HepG2 (cell line): Measurements from ENCODE around the gene SDK2. TPM values are rescaled to one million over a fixed set of nuclear protein-coding genes. Genes with fewer than 3 reads are reported as not detected.

Source experiments
- ATAC-seq: fragments of 200-7000 bp; cut with Tn5 transposase; 3 replicates; pipeline ENCODE4 v1.9.1; 2020; ENCODE audit warnings: mild to moderate bottlenecking, moderate library complexity
- BruUV-seq: library from RNA; stranded (reverse); fragments of 400-500 nt; replicated peaks from 2 replicates; lab custom pipeline; 2021; lab: Mats Ljungman, UMichigan
- CTCF ChIA-PET: fragments of 300-600 bp; formaldehyde crosslinking; extraction: SDS; loops from one replicate; lab custom pipeline; 2021; ENCODE audit warnings: low total read pairs, inconsistent platforms, low intra/inter-chr PET ratio; lab: Yijun Ruan, JAX
- POLR2A ChIA-PET: fragments of 350-600 bp; sonication (Branson Sonifier 250); formaldehyde crosslinking; loops from one replicate; lab custom pipeline; 2020; ENCODE audit warnings: antibody characterized with exemption, inconsistent platforms; lab: Yijun Ruan, JAX
- DNase-seq: peaks from one replicate; pipeline ENCODE4 v3.0.0-alpha.2; 2015; ENCODE audit warnings: low spot score
- FAIRE-seq: peaks from 3 replicates; lab custom pipeline; 2011; peaks lifted over from hg19 to GRCh38; lab: Jason Lieb, UNC
- H2AFZ ChIP-seq: one replicate; pipeline ENCODE4 v1.6.1; 2011; ENCODE audit warnings: low read length, inconsistent platforms
- H3K27ac ChIP-seq: fragments of 300-600 bp; 3 replicates; pipeline ENCODE4 v1.8.0; 2011; ENCODE audit warnings: mixed run types, mild to moderate bottlenecking, mixed read lengths, low read length, inconsistent platforms; ENCODE audit not compliant: insufficient read depth; ENCODE audit errors: extremely low read length
- H3K27me3 ChIP-seq, 2 experiments: fragments of 200-600 bp in 1 of 2; 2 replicates in 1 of 2; 3 replicates in 1 of 2; pipeline versions ENCODE4 v1.6.0 to v1.8.0; 2011; ENCODE audit warnings: low read length in 2 of 2, mild to moderate bottlenecking in 2 of 2, moderate library complexity in 2 of 2, inconsistent platforms in 1 of 2; ENCODE audit not compliant: insufficient read depth in 2 of 2, control insufficient read depth in 1 of 2
- H3K36me3 ChIP-seq, 2 experiments: fragments of 200-600 bp in 1 of 2; replicated peaks in 1 of 2; 2 replicates in 1 of 2; 3 replicates in 1 of 2; pipeline versions ENCODE4 v1.5.1 to v1.8.0; 2011; ENCODE audit warnings: low read length in 2 of 2, inconsistent platforms in 1 of 2; ENCODE audit not compliant: insufficient read depth in 2 of 2, control insufficient read depth in 1 of 2
- H3K4me1 ChIP-seq: 2 replicates; pipeline ENCODE4 v1.5.1; 2012; ENCODE audit warnings: low read length, inconsistent platforms; ENCODE audit not compliant: insufficient read depth
- H3K4me2 ChIP-seq: 2 replicates; pipeline ENCODE4 v1.6.0; 2011; ENCODE audit warnings: low read depth, low read length, inconsistent platforms
- H3K4me3 ChIP-seq, 3 experiments: fragments of 200-600 bp in 1 of 3; sonication (generic), shearing (Covaris generic) in 1 of 3; replicated peaks in 1 of 3; 2 replicates each; pipeline ENCODE4 v1.5.1; 2011 to 2016; ENCODE audit warnings: low read length in 3 of 3, inconsistent platforms in 2 of 3, low read depth in 2 of 3, mild to moderate bottlenecking in 2 of 3, control low read depth in 1 of 3, mixed read lengths in 1 of 3; ENCODE audit not compliant: insufficient read depth in 1 of 3
- H3K79me2 ChIP-seq: one replicate; pipeline ENCODE4 v1.6.1; 2011; ENCODE audit warnings: low read length, inconsistent platforms; ENCODE audit not compliant: insufficient read depth
- H3K9ac ChIP-seq: 2 replicates; pipeline ENCODE4 v1.6.0; 2011; ENCODE audit warnings: mild to moderate bottlenecking, low read depth, low read length, inconsistent platforms; ENCODE audit not compliant: insufficient read depth
- H3K9me3 ChIP-seq: 2 replicates; pipeline ENCODE4 v1.5.1; 2012; ENCODE audit warnings: mild to moderate bottlenecking, low read length
- H4K20me1 ChIP-seq: 2 replicates; pipeline ENCODE4 v1.6.0; 2011; ENCODE audit warnings: inconsistent platforms, mild to moderate bottlenecking, low read length, moderate library complexity; ENCODE audit not compliant: insufficient read depth
- ARID5B ChIP-seq: IDR thresholded peaks from 2 replicates; pipeline ENCODE4 v1.4.0; 2020; ENCODE audit warnings: mild to moderate bottlenecking, missing genetic modification reagents
- NR2C2 ChIP-seq: sonication (generic); formaldehyde crosslinking; IDR thresholded peaks from 2 replicates; pipeline ENCODE4 v1.4.0; 2020; ENCODE audit warnings: missing genetic modification reagents, mild to moderate bottlenecking, moderate library complexity, borderline replicate concordance
- RBAK ChIP-seq: sonication (generic); formaldehyde crosslinking; IDR thresholded peaks from 2 replicates; pipeline ENCODE4 v1.5.1; 2020; ENCODE audit warnings: mild to moderate bottlenecking, missing genetic modification reagents
- ZBTB21 ChIP-seq: sonication (generic); formaldehyde crosslinking; IDR thresholded peaks from 2 replicates; pipeline ENCODE4 v1.4.0; 2020; ENCODE audit warnings: missing genetic modification reagents
- ZNF335 ChIP-seq: sonication (generic); formaldehyde crosslinking; IDR thresholded peaks from 2 replicates; pipeline ENCODE4 v1.4.0; 2020; ENCODE audit warnings: missing genetic modification reagents
- ZNF512B ChIP-seq: sonication (generic); formaldehyde crosslinking; IDR thresholded peaks from 2 replicates; pipeline ENCODE4 v1.5.1; 2020; ENCODE audit warnings: missing genetic modification reagents, mild to moderate bottlenecking, borderline replicate concordance
- ZNF567 ChIP-seq: sonication (generic); formaldehyde crosslinking; IDR thresholded peaks from 2 replicates; pipeline ENCODE4 v1.8.1; 2023; ENCODE audit warnings: mild to moderate bottlenecking, missing genetic modification reagents, borderline replicate concordance
- WGBS: methylation state at CpG from one replicate; pipeline ENCODE4 v1.1.6; 2017; ENCODE audit warnings: low lambda C conversion rate; 5-methylcytosine and 5-hydroxymethylcytosine counted together
- in situ Hi-C: cut with HindIII; loops from 2 replicates; pipeline ENCODE4 v1.10.0; 2017; ENCODE audit warnings: low pct_unique_long_range_greater_than_20kb; ENCODE audit not compliant: extremely low pct_ligation_motif_present
- intact Hi-C: fragments of 100-400 bp; cut with micrococcal nuclease; formaldehyde crosslinking; loops from one replicate; pipeline ENCODE4 v1.10.0; 2022; ENCODE audit not compliant: unreplicated experiment
- polyA plus RNA-seq, 8 experiments: library from polyadenylated mRNA; depleted of rRNA in 3 of 8; stranded (reverse) in 7 of 8; unstranded in 1 of 8; fragments of >200 nt; fragmentation: Illumina TruSeq in 4 of 8; extraction: Trizol in 4 of 8; gene quantifications; 2 replicates each; pipeline versions ENCODE4 v1.2.1 to v1.2.3, GENCODE V29; 2011 to 2016; ENCODE audit warnings: low read depth in 4 of 8, missing spikeins in 1 of 8, mixed read lengths in 1 of 8; ENCODE audit not compliant: insufficient read depth in 1 of 8
- total RNA-seq, 5 experiments: library from RNA; depleted of rRNA; stranded (reverse); fragments of >200 nt; fragmentation: Illumina TruSeq; extraction: Trizol; gene quantifications; 2 replicates each; pipeline ENCODE4 v1.2.3, GENCODE V29; 2016; ENCODE audit warnings: low read depth in 1 of 5

The SDK2 gene
- total and polyA plus RNA-seq, 2 of the 13 experiments (the other 11 are each of a cell fraction or from before 2014, with no cell fraction given): not detected

- intact Hi-C loops: no loop called here
These were observed 93.1 kb downstream of the SDK2 start for GRCh38 chr17:73551144-73551543.

More at GRCh38 chr17:73551144-73551543, 93.1 kb downstream of the SDK2 start:
- ATAC-seq (no peak), DNase-seq (no peak), FAIRE-seq (no peak)
- BruUV-seq: no TSS peak
- no peaks in the 10 kb centered on the region for H3K4me1 ChIP-seq
- no peak overlapping the region for H2AFZ ChIP-seq
- no peak overlapping the region for H3K4me3 ChIP-seq
- no peaks in the 10 kb centered on the region for H3K79me2 ChIP-seq
- H3K9ac ChIP-seq: no peak overlapping the region
- ChIA-PET POLR2A (no interaction called here), CTCF (no interaction called here)
- TF ChIP-seq RBAK (CRISPR knock-in tag): no peak
- TF ChIP-seq ZNF335 (CRISPR knock-in tag): no peak
- no peak for TF ChIP-seq NR2C2 (CRISPR knock-in tag)
- TF ChIP-seq ZBTB21: no peak
- no peak for TF ChIP-seq ZNF512B (CRISPR knock-in tag)
- TF ChIP-seq ARID5B (CRISPR knock-in tag): no peak
- no peak for TF ChIP-seq ZNF567
- peaks cover 3% of the 10 kb centered on the region; the same call in 1 of the 2 replicates for H4K20me1 ChIP-seq
- in situ Hi-C loops: no loop called here
- no peaks in the 10 kb centered on the region for H3K36me3 ChIP-seq
- no peaks in the 10 kb centered on the region for H3K9me3 ChIP-seq
- no peak overlapping the region for H3K4me2 ChIP-seq
- no peak overlapping the region for H3K27ac ChIP-seq
- WGBS: 44% methylated on average over 17 of the region's 20 CpGs
- H3K27me3 ChIP-seq: peaks cover 12 to 76% of the 10 kb centered on the region in 2 experiments; a peak in 4 of 5 replicates
